ENCODE data around the gene STAG2. TPM values are rescaled to one million over a fixed set of nuclear protein-coding genes. Genes with fewer than 3 reads are reported as not detected.

The STAG2 gene
- total RNA-seq, 1 experiment from 2014 or later = 119 TPM

Other genes starting within 250 kb of the STAG2 start
- 103 and 104 TPM in 2 replicates for gene THOC2, start 228.7 kb upstream of the STAG2 start, total RNA-seq (2021)
- gene XIAP, start 101.7 kb upstream of the STAG2 start, total RNA-seq (2021) = 37.7 TPM in 2 replicates

All from A673 (cell line).